ENCODE measurements around the gene CFAP161. TPM values are rescaled to one million over a fixed set of nuclear protein-coding genes. Genes with fewer than 3 reads are reported as not detected.
"Not testable (repeated sequence)": the region's sequence is repeated elsewhere in the genome, so short reads cannot be mapped to it uniquely, and the experiment has no call there.

Gene CFAP161
- total RNA-seq, 1 donor from 2014 or later, result 0.30 TPM

- no peak for DNase-seq
These were observed 26.2 kb upstream of the CFAP161 start for GRCh38 chr15:81107889-81108288.

DNA sequence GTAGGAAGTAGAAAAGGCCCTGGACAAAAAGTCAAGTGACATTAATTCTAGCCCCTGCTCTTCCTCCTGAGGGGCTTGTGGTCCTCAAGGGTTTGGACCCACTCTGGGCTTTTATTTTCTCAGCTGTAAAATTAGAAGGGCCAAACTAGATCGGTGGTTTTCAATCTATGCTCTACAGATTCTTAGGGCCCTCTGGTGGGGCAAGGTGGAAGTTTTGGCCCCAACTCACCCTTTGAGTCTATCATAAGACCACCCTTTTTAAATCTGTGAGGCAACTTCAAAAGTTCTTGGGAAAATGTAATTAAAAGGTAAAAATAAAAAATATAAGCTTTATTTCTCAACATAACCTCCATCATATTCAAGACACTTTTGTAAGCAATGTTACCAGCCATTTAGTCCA, 25.6 kb upstream of the CFAP161 start:
- no peak for DNase-seq

GRCh38 chr15:81111018-81111417, 23.1 kb upstream of the CFAP161 start:
- DNase-seq, result no peak

GRCh38 chr15:81111510-81112470, 22.3 kb upstream of the CFAP161 start:
- no peak for DNase-seq

- DNase-seq, result no peak
These were observed 20.8 kb upstream of the CFAP161 start for GRCh38 chr15:81113204-81113657.

GRCh38 chr15:81113861-81114291, 20.2 kb upstream of the CFAP161 start:
- DNase-seq, result no peak

DNA sequence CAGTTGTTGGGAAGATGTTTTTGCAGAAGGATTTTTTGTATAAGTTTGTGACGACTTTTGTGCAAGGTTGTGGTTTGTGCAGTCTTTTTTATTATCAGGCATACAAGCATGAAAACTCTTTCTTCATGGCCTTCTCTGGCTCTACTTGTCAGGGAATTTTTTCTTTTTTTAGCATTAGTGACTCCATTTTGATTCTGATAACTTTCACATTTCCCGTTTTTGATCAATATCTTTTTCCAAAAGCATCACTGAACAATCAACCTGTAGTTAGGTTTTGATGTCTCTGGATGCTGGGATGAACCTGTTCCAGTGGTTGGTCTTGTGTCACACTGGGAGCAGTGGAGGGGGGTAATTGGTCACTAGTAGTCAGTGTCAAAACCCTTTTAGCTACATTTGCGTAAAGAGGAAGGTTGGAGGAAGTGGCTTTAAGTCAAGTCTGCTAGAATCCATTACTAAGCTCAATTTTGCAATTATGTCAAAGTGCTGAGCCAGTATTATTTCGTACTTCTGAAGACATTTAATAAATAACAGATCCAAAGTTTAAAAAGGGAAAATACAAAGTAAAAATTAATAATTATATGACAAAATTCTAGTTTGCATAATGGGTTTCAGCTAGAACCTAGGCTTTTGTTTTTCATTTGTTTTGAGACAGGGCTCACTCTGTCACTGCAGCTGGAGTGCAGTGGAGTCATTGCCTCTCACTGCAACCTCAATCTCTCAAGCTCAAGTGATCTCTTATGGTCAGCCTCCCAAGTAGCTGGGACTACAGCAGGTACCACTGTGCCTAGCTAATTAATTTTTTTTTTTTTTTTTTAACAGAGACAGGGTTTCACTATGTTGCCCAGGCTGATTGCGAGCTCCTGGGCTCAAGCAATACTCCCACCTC, 18.8 kb upstream of the CFAP161 start:
- no peak for DNase-seq

DNA sequence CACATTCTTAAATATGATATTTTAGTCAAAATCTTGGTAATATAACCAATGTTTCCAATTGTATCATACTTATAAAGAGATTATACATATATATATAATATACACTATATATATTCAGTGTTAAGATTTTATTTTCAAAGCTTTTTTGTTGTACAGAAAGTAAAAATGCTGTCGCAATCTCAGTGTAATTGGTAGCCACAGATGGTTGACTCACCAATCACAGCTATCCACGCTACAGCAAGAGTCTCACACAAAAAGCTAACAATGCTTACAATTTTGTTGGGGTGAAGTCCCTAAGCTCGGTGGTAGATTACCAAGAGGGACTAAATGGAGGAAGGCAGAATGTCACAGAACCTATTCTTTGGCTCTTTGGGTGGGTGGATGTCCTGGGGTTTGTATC, 16.9 kb upstream of the CFAP161 start:
- no peak for DNase-seq

DNA sequence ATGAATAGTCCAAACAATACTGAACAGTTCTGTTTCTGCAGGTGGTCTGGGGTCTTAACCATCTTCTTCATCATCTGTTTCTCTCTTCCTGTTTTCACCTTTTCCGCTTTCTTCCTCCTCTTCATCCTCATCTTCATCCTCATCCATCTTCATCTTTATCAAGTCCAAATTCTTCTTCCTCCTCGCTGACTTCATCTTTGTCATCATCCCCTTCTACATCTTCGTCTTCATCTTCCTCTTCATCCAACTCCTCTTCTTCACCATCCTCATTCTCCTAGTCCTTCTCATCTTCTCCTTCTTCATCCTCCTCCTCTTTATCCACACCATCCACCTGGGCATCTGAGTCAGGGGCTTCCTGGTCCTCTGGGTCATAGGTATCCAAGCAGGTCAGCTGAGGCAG, 16.5 kb upstream of the CFAP161 start:
- no peak for DNase-seq

DNA sequence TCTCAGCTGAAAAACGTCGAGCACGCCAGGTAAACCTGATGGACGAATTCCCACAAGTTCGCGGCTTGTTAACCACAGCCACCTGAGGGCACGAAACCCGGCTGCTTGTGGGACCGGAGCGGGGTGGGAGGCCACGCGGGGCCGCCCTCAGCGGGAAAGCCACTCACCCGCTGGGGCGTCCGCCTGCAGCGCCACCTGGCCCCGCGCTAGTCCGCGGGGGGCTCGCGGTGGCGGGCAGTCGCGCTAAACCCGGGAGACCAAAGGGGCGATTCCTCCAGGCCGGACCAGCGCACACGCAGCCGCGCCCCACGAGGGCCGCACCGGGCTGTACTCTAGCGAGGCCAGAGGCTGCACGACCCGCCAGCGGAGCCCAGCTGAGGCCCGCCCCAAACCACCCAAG, 15.7 kb upstream of the CFAP161 start:
- DNase-seq, result no peak

DNA sequence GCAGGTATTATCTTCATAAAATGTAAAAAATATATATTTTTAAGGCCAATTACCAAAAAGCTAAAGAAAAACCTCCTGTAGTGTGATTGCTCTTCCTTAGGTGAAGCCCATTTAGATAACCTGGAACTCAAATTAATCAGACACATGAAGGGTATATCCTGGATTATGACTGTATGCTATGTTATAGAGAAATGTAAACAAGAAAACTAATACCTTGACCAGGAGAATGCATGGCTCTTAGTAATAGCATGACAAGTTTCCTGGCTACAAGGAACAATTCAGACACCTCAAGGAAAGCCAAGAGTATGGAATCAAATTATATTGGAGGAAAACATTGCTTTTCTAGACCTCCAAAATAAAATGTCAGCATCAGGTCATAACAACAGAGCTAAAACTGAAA, 14.0 kb upstream of the CFAP161 start:
- no peak for DNase-seq

- peak; percentile 72 for DNase-seq
These were observed 7.2 kb upstream of the CFAP161 start for GRCh38 chr15:81126892-81127291.

GRCh38 chr15:81141478-81141877, 7.4 kb downstream of the CFAP161 start:
- not testable (repeated sequence) for DNase-seq

DNA sequence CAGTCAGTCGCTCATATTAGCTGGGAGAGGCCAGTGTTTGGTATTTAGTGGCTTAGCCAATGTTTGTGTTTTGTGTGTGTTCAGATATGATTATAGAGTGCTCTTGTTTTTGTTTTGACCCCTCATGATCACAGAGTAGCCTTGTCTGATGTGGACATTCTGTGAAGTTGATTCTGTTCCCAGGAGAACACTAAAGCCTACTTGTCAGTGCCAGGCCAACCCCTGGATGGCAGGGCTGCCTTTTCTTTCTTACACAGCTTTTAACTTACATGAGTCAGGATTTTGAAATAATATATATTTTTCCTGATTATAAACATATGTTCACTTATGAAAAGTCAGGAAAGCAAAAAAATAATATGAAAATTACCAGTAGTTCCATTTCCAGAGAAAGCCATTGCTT, 11.9 kb downstream of the CFAP161 start:
- no peak for DNase-seq

GRCh38 chr15:81146466-81146865, 12.4 kb downstream of the CFAP161 start:
- DNase-seq, result no peak

DNA sequence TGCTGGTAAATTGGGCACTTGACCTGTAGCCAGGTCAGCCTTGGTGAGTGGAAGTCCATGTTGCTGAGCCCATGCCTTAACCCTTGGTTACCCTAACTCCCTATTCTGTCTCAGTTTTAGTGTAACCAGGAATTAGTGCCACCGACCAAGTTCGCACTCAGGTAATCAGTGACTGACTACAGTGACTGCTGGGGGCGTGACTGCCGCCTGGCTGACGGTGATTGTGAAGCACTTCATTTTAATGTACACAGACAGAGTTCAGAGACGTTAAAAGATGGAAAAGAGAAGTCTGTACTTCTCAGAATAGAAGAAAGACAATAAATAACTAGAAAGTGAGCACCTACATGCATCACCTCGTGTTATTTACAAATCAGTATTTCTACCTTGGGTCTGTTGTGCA, 17.3 kb downstream of the CFAP161 start:
- DNase-seq, result no peak

DNA sequence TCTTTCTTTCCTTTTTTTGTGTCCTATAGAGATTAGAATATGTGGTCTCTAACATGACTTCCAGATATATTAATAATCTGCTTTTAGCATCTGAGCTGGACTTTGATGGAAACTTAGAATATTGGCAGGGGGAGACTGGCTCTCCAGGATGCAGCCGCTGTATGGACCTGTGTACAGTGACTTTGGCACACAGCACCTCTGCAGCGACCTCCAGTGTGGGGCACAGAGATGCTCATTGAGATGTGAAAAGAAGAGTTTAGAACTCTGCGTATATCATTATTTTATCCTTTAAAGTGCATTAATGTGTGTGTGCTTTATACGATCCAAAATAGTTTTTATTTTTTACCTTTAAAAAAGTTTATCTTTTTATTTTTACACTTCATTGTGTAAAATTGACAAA, 18.3 kb downstream of the CFAP161 start:
- DNase-seq, result no peak

DNA sequence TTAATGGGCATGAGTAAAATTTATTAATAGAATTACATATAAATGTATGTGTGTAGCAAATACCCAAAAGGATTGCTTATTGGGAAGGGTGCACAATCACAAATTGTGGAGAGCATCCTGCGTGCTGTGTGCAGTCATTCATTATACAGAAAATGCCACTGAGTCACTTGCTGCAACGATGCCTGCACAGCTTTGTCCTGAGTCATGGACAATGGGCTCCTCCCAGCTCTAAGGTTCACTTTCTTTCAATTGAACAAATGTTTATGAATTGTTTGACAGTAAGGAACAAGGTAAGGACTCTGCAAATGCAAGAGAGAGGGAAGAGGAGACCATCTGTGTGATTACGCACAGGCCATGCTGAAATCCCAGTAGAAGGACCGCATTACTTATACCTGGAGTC, 18.7 kb downstream of the CFAP161 start:
- DNase-seq, result no peak

GRCh38 chr15:81155375-81156218, 21.5 kb downstream of the CFAP161 start:
- peak; percentile 72 for DNase-seq

DNA sequence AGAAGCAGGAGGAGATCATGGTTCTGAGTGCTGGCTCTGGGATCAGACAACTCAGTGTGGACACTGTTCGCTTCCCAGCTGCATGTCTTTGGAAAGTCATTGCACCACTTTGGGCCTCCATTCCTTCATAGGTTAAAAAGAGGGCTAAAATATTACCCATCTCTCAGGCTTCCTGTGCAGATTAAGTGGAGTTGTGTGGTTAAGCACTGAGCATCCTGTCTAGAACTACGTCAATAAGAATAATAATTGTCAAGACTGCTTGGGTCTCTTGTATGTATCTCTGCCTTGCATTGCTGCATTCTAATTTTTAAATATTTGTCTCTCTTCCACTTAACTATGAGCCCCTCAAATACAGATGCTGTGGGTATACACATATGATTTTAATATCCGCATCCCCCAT, 22.3 kb downstream of the CFAP161 start:
- DNase-seq, result peak; percentile 38

- DNase-seq, result peak; percentile 73
These were observed 23.3 kb downstream of the CFAP161 start for GRCh38 chr15:81157195-81157938.

DNA sequence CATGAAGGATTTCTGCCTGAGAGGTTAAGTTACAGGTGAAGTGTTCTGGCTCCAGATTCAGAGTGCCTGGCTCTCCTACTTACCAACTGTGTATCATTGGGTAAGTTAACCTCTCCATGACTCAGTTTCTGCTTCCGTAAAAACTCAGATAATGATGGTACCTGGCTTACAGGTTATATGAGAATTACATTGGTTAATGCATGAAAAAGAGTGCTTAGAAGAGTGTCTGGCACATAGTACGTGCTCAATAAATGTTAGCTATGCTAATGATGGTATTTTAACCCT, 23.8 kb downstream of the CFAP161 start:
- DNase-seq, result no peak

Data from skin of body (tissue), 2 donors.